HG02678 (cell line): ENCODE data around the gene CARD16.

Experiments
- ATAC-seq: cut with Tn5 transposase; IDR thresholded peaks from one replicate; pipeline ENCODE4 v1.9.1; 2021; ENCODE audit warnings: mild to moderate bottlenecking, moderate library complexity; ENCODE audit not compliant: unreplicated experiment

The CARD16 gene

DNA sequence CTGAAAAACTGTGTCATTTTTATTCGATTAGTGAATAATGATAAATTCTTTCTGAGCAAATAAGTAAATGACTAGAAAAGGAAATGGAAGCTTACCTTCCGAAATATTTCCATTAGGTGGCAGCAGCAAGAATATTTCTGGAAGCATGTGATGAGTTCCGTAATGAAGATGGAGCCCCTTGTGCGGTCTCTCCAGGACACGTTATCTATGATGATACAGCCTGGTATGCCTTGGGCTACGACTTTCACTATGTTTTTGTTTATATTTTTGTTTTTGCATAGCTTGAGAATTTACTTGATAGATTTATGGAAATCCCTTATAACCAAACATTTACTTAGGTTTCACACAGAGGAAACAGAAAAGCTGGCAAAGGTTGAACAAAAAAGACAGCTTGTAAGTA, 47.8 kb downstream of the CARD16 start:
- ATAC-seq: no peak

DNA sequence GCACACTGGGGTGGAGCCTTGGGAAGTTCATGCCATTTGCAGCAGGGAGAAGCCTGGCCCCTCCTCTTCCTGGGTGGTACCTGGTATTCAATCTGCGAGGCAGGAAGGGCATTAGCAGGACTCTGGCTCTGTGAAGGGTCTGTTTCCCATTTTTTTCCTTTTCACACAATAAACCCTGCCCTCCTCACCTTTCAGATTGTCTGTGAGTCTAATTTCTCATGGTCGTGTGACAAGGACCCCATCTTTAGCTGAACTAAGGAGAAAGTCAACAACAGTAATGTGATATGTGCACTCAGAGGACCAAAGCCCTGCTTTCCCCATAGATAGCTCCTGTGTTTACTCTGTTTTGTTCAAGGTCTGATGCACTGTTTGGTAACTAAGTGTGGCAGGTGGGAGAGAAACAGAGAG, 50.1 kb downstream of the CARD16 start:
- no peak for ATAC-seq

DNA sequence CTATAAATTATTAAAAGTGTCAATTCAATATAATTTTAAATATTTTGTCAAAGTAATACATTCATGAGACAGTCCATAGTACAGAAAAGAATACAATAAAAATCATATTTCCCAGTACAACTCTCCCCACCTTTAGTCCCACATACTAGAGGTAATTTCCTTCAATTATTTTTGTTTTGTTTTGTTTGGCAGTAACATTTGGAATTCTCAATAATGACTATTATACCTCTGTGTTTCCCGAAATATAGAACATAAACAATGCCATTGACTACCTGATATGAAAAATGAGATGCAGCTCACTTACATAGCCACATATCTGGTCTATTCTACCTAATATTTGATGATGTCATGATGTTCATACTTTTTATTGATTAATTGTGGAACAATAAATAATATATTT, 52.4 kb downstream of the CARD16 start:
- no peak for ATAC-seq

DNA sequence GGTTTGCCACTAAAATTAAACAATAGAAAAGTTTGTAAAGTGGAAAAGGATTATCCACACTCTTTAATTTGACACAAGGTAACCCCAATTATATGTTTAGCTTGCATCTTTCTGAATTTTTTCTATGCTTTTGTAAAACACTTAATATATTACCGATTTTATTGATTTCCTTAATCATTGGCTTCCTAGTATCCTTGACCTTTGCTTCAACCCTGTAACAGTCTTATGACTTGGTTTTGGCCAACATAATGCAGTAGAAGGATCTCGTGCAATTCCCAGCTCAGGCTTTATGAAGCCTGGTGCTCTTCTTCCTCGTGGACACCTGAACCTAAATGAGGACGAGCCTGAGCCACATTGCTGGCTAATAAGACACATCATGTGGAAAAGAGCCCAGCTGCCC, 53.1 kb downstream of the CARD16 start:
- no peak for ATAC-seq
